PFSK-1 (cell line): ENCODE measurements around the gene SNCAIP.

Source experiments
- FOXP2 ChIP-seq: optimal IDR thresholded peaks from 2 replicates; pipeline ENCODE3; 2011; ENCODE audit warnings: borderline replicate concordance, control low read depth, inconsistent platforms; ENCODE audit not compliant: insufficient read depth; ENCODE audit errors: extremely low read length, extremely low read depth
- POLR2AphosphoS5 ChIP-seq: IDR thresholded peaks from 2 replicates; pipeline ENCODE4 v1.6.1; 2012; ENCODE audit warnings: low read depth, mild to moderate bottlenecking, control low read depth, low read length, moderate library complexity
- SIN3A ChIP-seq: IDR thresholded peaks from 2 replicates; pipeline ENCODE4 v1.6.1; 2012; ENCODE audit warnings: mild to moderate bottlenecking, low read length, moderate library complexity, borderline replicate concordance; ENCODE audit not compliant: insufficient read depth
- TAF1 ChIP-seq: IDR thresholded peaks from 2 replicates; pipeline ENCODE4 v1.6.1; 2012; ENCODE audit warnings: low read length, control low read depth, borderline replicate concordance; ENCODE audit not compliant: insufficient read depth
- TF ChIP-seq, protein P1 (sequence below), 2 experiments: IDR thresholded peaks; 2 replicates each; pipeline versions ENCODE4 v1.6.1 to v1.8.0; 2011 to 2012; ENCODE audit warnings: low read depth in 2 of 2, low read length in 2 of 2, control low read depth in 1 of 2, inconsistent platforms in 1 of 2, mild to moderate bottlenecking in 1 of 2, moderate library complexity in 1 of 2; ENCODE audit not compliant: insufficient read depth in 1 of 2

SNCAIP gene

DNA sequence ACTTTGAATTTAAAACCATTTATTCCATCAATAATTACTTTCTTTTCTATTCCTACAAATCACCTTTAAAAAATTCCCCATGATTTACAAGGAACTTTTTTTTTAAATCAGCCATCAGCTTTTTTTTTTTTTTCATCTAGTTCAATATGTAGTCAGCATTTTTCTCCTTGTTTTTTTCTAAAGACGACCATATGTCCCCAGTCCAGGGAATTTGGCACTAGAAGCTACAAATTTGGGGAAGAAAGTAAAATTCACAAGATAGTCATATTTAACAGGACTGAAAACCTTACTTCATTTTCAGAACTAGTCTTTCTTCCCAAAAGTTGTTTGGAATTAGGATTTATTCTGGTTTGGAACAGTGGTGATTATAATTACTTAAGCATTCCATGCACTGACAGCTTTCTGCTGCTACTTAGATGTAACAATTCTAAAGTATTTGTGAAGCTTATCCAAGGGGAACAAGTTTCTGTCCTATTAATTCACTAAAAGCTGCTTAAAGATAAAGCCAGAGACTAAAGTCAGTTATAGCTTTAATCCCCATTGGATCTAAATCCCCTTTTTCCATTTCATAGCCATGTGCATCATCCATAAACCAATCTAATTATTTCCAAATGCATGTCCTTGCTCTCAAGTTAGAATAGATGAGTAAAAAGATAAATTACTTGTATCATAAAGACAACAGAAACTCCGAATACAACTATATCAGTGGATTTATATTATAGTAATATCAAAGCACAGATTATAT, 7.4 kb upstream of the SNCAIP start:
- TF ChIP-seq SIN3A (no peak), POLR2AphosphoS5 (no peak), TAF1 (no peak), FOXP2 (no peak)
- TF ChIP-seq, protein P1, sequence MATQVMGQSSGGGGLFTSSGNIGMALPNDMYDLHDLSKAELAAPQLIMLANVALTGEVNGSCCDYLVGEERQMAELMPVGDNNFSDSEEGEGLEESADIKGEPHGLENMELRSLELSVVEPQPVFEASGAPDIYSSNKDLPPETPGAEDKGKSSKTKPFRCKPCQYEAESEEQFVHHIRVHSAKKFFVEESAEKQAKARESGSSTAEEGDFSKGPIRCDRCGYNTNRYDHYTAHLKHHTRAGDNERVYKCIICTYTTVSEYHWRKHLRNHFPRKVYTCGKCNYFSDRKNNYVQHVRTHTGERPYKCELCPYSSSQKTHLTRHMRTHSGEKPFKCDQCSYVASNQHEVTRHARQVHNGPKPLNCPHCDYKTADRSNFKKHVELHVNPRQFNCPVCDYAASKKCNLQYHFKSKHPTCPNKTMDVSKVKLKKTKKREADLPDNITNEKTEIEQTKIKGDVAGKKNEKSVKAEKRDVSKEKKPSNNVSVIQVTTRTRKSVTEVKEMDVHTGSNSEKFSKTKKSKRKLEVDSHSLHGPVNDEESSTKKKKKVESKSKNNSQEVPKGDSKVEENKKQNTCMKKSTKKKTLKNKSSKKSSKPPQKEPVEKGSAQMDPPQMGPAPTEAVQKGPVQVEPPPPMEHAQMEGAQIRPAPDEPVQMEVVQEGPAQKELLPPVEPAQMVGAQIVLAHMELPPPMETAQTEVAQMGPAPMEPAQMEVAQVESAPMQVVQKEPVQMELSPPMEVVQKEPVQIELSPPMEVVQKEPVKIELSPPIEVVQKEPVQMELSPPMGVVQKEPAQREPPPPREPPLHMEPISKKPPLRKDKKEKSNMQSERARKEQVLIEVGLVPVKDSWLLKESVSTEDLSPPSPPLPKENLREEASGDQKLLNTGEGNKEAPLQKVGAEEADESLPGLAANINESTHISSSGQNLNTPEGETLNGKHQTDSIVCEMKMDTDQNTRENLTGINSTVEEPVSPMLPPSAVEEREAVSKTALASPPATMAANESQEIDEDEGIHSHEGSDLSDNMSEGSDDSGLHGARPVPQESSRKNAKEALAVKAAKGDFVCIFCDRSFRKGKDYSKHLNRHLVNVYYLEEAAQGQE (IDR thresholded peaks at IDR 0.05; ENCODE audit: insufficient read depth in 1 of 2, low read depth in 2 of 2, low read length in 2 of 2), result no peak

- TF ChIP-seq SIN3A, result no peak
- TF ChIP-seq TAF1, result no peak
- no peak for TF ChIP-seq POLR2AphosphoS5
- TF ChIP-seq, protein P1 (IDR thresholded peaks at IDR 0.05; ENCODE audit: insufficient read depth in 1 of 2, low read depth in 2 of 2, low read length in 2 of 2), result no peak
- no peak for TF ChIP-seq FOXP2
Measured at GRCh38 chr5:122306461-122306860, 5.6 kb upstream of the SNCAIP start.

GRCh38 chr5:122310889-122311288, 1.1 kb upstream of the SNCAIP start:
- TF ChIP-seq TAF1 (no peak), SIN3A (no peak), POLR2AphosphoS5 (no peak), FOXP2 (no peak)
- TF ChIP-seq, protein P1 (IDR thresholded peaks at IDR 0.05; ENCODE audit: insufficient read depth in 1 of 2, low read depth in 2 of 2, low read length in 2 of 2), result no peak

DNA sequence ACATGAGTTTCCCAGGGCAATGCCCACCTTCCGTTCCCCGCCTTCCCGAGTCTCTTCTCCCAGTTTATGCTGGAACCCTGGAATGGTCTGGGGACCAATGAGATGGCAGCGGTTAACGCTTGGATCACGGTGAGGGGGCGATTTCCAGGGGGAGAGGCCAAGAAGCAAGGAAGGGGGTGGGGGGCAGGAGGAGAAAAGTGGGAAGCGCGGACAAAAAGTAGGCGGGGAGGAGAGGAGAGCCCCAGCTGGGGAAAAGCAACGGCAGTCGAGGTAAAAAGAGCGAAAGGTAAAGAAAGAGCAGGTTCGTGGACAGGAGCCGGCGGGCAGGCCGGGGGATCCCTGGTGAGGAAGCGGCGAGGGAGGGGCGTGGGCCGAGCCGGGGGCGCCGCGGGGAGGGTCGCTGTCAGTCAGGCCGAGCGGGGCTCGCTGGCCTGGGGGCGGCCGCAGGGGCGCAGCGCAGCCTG, 508 bp upstream of the SNCAIP start:
- TF ChIP-seq TAF1 (no peak), SIN3A (no peak), POLR2AphosphoS5 (no peak), FOXP2 (no peak)
- TF ChIP-seq, protein P1 (IDR thresholded peaks at IDR 0.05; ENCODE audit: insufficient read depth in 1 of 2, low read depth in 2 of 2, low read length in 2 of 2), result no peak
